Hepatic stellate cell (primary cell): Measurements from ENCODE around the gene DNAH8.
A peak's percentile ranks its signal among the peaks of the same experiment; 100 is the strongest.

Source experiments
- DNase-seq: peaks from one replicate; pipeline ENCODE4 v3.0.0; 2011; ENCODE audit warnings: low spot score

DNAH8 gene

GRCh38 chr6:39018103-39018502 is 303.0 kb downstream of the DNAH8 start:
- DNase-seq, result no peak

- no peak for DNase-seq
Measured at GRCh38 chr6:39020136-39020535, 305.0 kb downstream of the DNAH8 start.

GRCh38 chr6:39021041-39021440 is 305.9 kb downstream of the DNAH8 start:
- no peak for DNase-seq

GRCh38 chr6:39021779-39022178 is 306.7 kb downstream of the DNAH8 start:
- no peak for DNase-seq

- DNase-seq, result no peak
Measured at GRCh38 chr6:39026175-39026574, 311.1 kb downstream of the DNAH8 start.

- peak; percentile 50 for DNase-seq
Measured at GRCh38 chr6:39029156-39030011, 314.3 kb downstream of the DNAH8 start.

- no peak for DNase-seq
Measured at GRCh38 chr6:39035681-39036080, 320.6 kb downstream of the DNAH8 start.

- DNase-seq, result no peak
Measured at GRCh38 chr6:39037082-39037508, 322.0 kb downstream of the DNAH8 start.

- DNase-seq, result no peak
Measured at GRCh38 chr6:39037707-39038106, 322.6 kb downstream of the DNAH8 start.

GRCh38 chr6:39040080-39040673 is 325.1 kb downstream of the DNAH8 start:
- DNase-seq, result no peak

- DNase-seq, result no peak
Measured at GRCh38 chr6:39041072-39041471, 326.0 kb downstream of the DNAH8 start.

- no peak for DNase-seq
Measured at GRCh38 chr6:39043776-39044175, 328.7 kb downstream of the DNAH8 start.

- no peak for DNase-seq
Measured at GRCh38 chr6:39044181-39044580, 329.1 kb downstream of the DNAH8 start.

- no peak for DNase-seq
Measured at GRCh38 chr6:39047434-39048327, 332.6 kb downstream of the DNAH8 start.

GRCh38 chr6:39048481-39049399 is 333.6 kb downstream of the DNAH8 start, which contains the start of gene GLP1R:
Gene GLP1R, plus strand, starts transcription at chr6:39048781. Its CDS starts 60 bp downstream, at chr6:39048841.
- no peak for DNase-seq

GRCh38 chr6:39049575-39050283 is 334.6 kb downstream of the DNAH8 start:
- no peak for DNase-seq

GRCh38 chr6:39050453-39051112 is 335.5 kb downstream of the DNAH8 start:
- DNase-seq, result no peak

GRCh38 chr6:39051399-39052122 is 336.4 kb downstream of the DNAH8 start:
- no peak for DNase-seq

GRCh38 chr6:39053016-39053624 is 338.0 kb downstream of the DNAH8 start:
- no peak for DNase-seq
